Mesodermal cell (in vitro differentiated cells): Measurements from ENCODE around the gene MRTFA.
A peak's percentile ranks its signal among the peaks of the same experiment; 100 is the strongest.

Source experiments
- H3K27ac ChIP-seq: 2 replicates; pipeline ENCODE4 v1.7.0; 2013; ENCODE audit warnings: mild to moderate bottlenecking, low read depth, low read length, moderate library complexity; ENCODE audit not compliant: severe bottlenecking
- H3K36me3 ChIP-seq: 2 replicates; pipeline ENCODE4 v1.7.1; 2013; ENCODE audit warnings: mild to moderate bottlenecking, low read length, moderate library complexity; ENCODE audit not compliant: control insufficient read depth, insufficient read depth
- H3K4me1 ChIP-seq: one replicate; pipeline ENCODE4 v1.7.1; 2013; ENCODE audit warnings: mild to moderate bottlenecking, low read length; ENCODE audit not compliant: insufficient read depth, control insufficient read depth, poor library complexity, severe bottlenecking
- H3K4me3 ChIP-seq: 2 replicates; pipeline ENCODE4 v1.7.0; 2013; ENCODE audit warnings: low read length, control low read depth, mild to moderate bottlenecking; ENCODE audit not compliant: insufficient read depth, poor library complexity, severe bottlenecking; ENCODE audit errors: extremely low read depth
- H3K9me3 ChIP-seq: 2 replicates; pipeline ENCODE4 v1.7.1; 2013; ENCODE audit warnings: mild to moderate bottlenecking, low read length, moderate library complexity; ENCODE audit not compliant: control insufficient read depth
- WGBS, 2 experiments: methylation state at CpG; one replicate each; pipeline ENCODE4 v1.1.5; 2013; ENCODE audit warnings: missing lambda C conversion rate in 2 of 2; ENCODE audit not compliant: insufficient coverage in 2 of 2; 5-methylcytosine and 5-hydroxymethylcytosine counted together

Gene MRTFA

DNA sequence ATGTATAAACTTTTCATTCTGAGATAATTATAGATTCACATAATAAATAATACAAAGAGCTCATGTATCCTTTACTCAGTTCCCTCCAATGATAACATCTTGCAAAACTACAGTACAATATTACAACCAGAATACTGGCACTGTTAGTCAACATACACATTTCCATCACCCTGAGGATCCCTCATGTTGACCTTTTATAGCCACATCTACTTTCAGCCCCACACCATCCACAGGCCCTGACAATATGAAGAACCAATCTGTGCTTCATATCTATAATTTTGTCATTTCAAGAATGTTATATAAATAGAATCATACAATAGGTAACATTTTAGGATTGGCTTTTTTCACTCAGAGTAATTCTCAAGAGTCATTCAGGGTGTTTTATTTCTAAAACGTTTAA is 115.5 kb downstream of the MRTFA start:
- no peaks in the 10 kb centered on the region for H3K9me3 ChIP-seq
- no peak overlapping the region for H3K4me3 ChIP-seq
- peaks cover 70% of the 10 kb centered on the region for H3K36me3 ChIP-seq
- no CpG with 5 or more reads among the region's 1 CpG for WGBS, 2 experiments
- no peak overlapping the region for H3K27ac ChIP-seq
- no peaks in the 10 kb centered on the region for H3K4me1 ChIP-seq

DNA sequence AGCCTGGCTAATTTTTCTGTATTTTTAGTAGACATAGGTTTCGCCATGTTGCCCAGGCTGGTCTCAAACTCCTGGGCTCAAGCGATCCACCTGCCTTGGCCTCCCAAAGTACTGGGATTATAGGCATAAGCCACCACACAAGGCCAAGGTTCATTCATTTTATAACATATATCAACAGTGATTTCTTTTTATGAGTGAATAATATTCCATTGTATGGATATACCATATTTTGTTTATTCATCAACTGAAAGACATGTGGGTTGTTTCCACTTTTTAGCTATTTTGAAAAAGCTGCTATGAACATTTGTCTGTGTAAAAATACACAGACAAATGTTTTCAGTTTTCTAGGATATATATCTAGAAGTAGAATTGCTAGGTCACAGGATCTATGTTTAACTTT is 116.0 kb downstream of the MRTFA start:
- Histone ChIP-seq H3K4me3 (no peak overlapping the region), H3K4me1 (no peaks in the 10 kb centered on the region), H3K27ac (no peak overlapping the region), H3K36me3 (peaks cover 71% of the 10 kb centered on the region), H3K9me3 (no peaks in the 10 kb centered on the region)
- WGBS, 2 experiments = 89 to 90% methylated on average over 1 to 2 of the region's 2 CpGs

- Histone ChIP-seq H3K27ac (no peak overlapping the region), H3K4me1 (no peaks in the 10 kb centered on the region), H3K36me3 (peaks cover 77% of the 10 kb centered on the region), H3K4me3 (no peak overlapping the region), H3K9me3 (no peaks in the 10 kb centered on the region)
- WGBS, 2 experiments = 95 to 100% methylated on average over 3 of the region's 3 CpGs
Measured at GRCh38 chr22:40519948-40520331, 116.6 kb downstream of the MRTFA start.

DNA sequence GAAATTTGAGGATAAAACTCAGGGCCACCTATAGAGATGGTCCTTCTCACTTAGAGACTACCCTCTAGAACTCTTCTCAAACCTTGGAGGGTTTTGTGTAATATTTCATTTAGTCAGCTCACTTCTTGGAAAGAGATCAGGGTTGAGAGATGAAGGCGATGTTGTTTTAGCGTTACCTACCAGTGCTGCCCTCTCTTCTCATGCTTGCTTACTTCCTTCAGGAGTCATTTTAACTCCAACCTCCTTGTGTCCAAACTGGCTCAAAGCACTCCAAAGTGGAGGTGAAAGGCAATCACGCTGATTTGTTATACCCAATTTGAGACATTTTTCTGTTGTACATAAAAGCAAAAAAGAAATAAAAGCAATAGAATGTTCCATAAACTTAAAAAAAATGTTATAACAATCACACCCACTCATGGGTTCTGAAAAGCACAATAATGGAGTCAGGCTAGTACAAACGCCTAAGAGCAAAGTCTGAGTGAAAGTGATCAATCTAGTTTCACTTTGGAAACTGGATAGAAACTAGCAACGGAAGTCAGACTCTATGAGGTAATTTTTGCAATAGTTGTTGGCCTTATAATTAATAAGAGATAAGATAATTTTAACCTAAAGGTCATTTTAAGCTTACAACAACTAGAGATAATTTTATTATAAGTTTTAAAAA is 117.1 kb downstream of the MRTFA start:
- H3K4me3 ChIP-seq = no peak overlapping the region
- no peak overlapping the region for H3K27ac ChIP-seq
- 100% methylated on average over 1 of the region's 5 CpGs for WGBS, 2 experiments
- no peaks in the 10 kb centered on the region for H3K9me3 ChIP-seq
- H3K36me3 ChIP-seq = peaks cover 83% of the 10 kb centered on the region
- no peaks in the 10 kb centered on the region for H3K4me1 ChIP-seq

GRCh38 chr22:40518840-40519239 is 117.7 kb downstream of the MRTFA start:
- H3K27ac ChIP-seq = no peak overlapping the region
- peaks cover 86% of the 10 kb centered on the region for H3K36me3 ChIP-seq
- H3K9me3 ChIP-seq = no peaks in the 10 kb centered on the region
- H3K4me1 ChIP-seq = no peaks in the 10 kb centered on the region
- no peak overlapping the region for H3K4me3 ChIP-seq
- WGBS, 2 experiments = 94 to 100% methylated on average over 1 to 2 of the region's 4 CpGs

DNA sequence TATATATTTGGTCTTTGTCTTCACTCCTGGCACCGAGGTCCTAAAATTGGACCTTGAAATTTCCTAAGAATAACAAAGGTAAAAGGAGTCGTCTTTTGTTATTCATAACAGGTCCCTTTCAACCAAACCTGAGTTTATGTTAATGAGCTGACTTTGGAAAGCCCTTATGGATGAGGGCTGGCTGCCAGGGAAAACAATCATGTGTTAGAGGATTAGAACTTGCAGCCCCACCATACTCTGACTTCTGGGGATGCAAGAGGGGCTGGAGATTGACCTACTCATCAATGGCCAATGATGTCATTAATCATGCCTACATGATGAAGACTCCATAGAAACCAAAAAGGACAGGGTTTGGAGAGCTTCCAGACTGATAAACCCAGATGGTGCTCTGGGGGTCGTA is 118.9 kb downstream of the MRTFA start:
- H3K27ac ChIP-seq = no peak overlapping the region
- 100% methylated on average over 1 of the region's 3 CpGs; no CpG with 5 or more reads in 1 of the 2 experiments for WGBS, 2 experiments
- no peak overlapping the region for H3K4me3 ChIP-seq
- H3K9me3 ChIP-seq = no peaks in the 10 kb centered on the region
- H3K4me1 ChIP-seq = peaks cover 5% of the 10 kb centered on the region
- peaks cover 77% of the 10 kb centered on the region for H3K36me3 ChIP-seq

DNA sequence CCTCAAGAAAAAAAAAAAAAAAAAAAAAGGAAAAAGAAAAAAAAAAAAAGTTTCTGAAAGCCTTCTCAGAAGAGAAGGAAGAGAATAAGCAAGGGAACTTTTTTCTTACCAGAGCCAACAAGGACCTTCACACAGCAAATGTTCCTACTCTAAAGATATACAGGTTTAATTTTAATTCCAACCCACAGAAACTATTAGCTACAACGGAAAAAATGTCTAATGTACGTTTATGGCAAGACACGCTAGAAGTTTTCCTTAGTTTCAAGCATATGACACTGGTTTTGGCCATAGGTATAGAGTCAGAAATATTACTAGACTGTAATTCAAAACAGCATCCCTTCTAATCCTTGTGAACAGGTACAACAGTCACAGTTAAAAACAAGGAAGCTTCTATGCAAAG is 120.1 kb downstream of the MRTFA start:
- H3K36me3 ChIP-seq = peaks cover 67% of the 10 kb centered on the region
- WGBS, 2 experiments = 100% methylated on average over 1 of the region's 3 CpGs; no CpG with 5 or more reads in 1 of the 2 experiments
- peaks cover 17% of the 10 kb centered on the region for H3K4me1 ChIP-seq
- no peak overlapping the region for H3K4me3 ChIP-seq
- H3K27ac ChIP-seq = no peak overlapping the region
- no peaks in the 10 kb centered on the region for H3K9me3 ChIP-seq

- peak overlapping the region; percentile 67 for H3K27ac ChIP-seq
- no CpG with 5 or more reads among the region's 2 CpGs for WGBS, 2 experiments
Measured at GRCh38 chr22:40512426-40513136, 123.9 kb downstream of the MRTFA start.

DNA sequence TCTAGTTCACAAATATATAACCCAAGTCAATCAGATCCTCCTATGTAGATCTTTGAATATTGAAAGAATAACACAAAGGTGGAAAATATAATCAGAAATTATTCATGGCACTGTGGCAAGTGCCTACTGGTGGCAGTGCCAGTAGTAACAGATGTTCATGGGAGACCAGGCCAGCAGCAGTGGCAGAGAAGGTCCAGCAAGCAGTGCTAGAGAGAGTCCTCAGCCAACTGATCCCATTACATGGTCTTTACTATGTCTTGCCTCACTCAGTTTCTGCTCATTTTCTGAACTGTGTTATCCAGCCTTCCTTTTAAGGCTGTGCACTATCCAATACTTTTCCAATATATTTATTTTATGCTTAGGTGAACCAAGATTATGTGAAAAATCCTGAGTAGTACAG is 124.9 kb downstream of the MRTFA start:
- Histone ChIP-seq H3K4me1 (peaks cover 50% of the 10 kb centered on the region), H3K27ac (peak overlapping the region; percentile 67), H3K36me3 (peaks cover 25% of the 10 kb centered on the region), H3K4me3 (no peak overlapping the region), H3K9me3 (no peaks in the 10 kb centered on the region)

More at GRCh38 chr22:40512426-40513136, 123.9 kb downstream of the MRTFA start:
- peaks cover 46% of the 10 kb centered on the region for H3K4me1 ChIP-seq
- H3K4me3 ChIP-seq = no peak overlapping the region
- H3K9me3 ChIP-seq = no peaks in the 10 kb centered on the region
- H3K36me3 ChIP-seq = peaks cover 33% of the 10 kb centered on the region

- Histone ChIP-seq H3K27ac (peak overlapping the region; percentile 80), H3K4me3 (no peak overlapping the region), H3K36me3 (peaks cover 25% of the 10 kb centered on the region), H3K4me1 (peaks cover 50% of the 10 kb centered on the region), H3K9me3 (no peaks in the 10 kb centered on the region)
- WGBS, 2 experiments = 76 to 94% methylated on average over 3 to 4 of the region's 4 CpGs
Measured at GRCh38 chr22:40510631-40511364, 125.7 kb downstream of the MRTFA start.
